HUES6 (cell line): ENCODE data around the gene CSF1.
"Not testable (repeated sequence)": the region's sequence is repeated elsewhere in the genome, so short reads cannot be mapped to it uniquely, and the experiment has no call there.

ENCODE experiments used
- H3K27ac ChIP-seq: 2 replicates; pipeline ENCODE4 v1.7.0; 2013; ENCODE audit warnings: low read depth, mild to moderate bottlenecking, low read length, inconsistent platforms
- H3K27me3 ChIP-seq: 2 replicates; pipeline ENCODE4 v1.6.1; 2013; ENCODE audit warnings: low read length; ENCODE audit not compliant: control insufficient read depth, insufficient read depth
- H3K36me3 ChIP-seq: 2 replicates; pipeline ENCODE4 v1.6.1; 2013; ENCODE audit warnings: low read length; ENCODE audit not compliant: control insufficient read depth, insufficient read depth
- H3K4me1 ChIP-seq: 2 replicates; pipeline ENCODE4 v1.6.1; 2013; ENCODE audit warnings: low read length; ENCODE audit not compliant: control insufficient read depth, insufficient read depth
- H3K4me3 ChIP-seq: 2 replicates; pipeline ENCODE4 v1.5.1; 2013; ENCODE audit warnings: low read depth, low read length
- H3K9ac ChIP-seq: one replicate; pipeline ENCODE4 v1.6.1; 2013; ENCODE audit warnings: mild to moderate bottlenecking, low read length
- H3K9me3 ChIP-seq: 2 replicates; pipeline ENCODE4 v1.6.1; 2013; ENCODE audit warnings: low read depth, low read length; ENCODE audit not compliant: control insufficient read depth, insufficient read depth

Gene CSF1

GRCh38 chr1:109910123-109910962 is at the start of gene CSF1:
CSF1 (plus strand) TSS chr1:109910849; CDS start chr1:109911024, 175 bp downstream.
- peaks cover 35% of the 10 kb centered on the region for H3K4me1 ChIP-seq
- H3K27ac ChIP-seq, result no peak within 1 kb of the TSS
- H3K36me3 ChIP-seq, result no peaks in the 10 kb centered on the region
- peak within 1 kb of the TSS; percentile 83 for H3K4me3 ChIP-seq
- H3K27me3 ChIP-seq, result peaks cover 54% of the 10 kb centered on the region
- no peaks in the 10 kb centered on the region for H3K9me3 ChIP-seq
- peak within 1 kb of the TSS; percentile 71 for H3K9ac ChIP-seq

GRCh38 chr1:109861616-109862015 is 49.0 kb upstream of the CSF1 start:
- H3K27ac ChIP-seq, H3K9ac ChIP-seq, H3K36me3 ChIP-seq, H3K27me3 ChIP-seq, H3K4me3 ChIP-seq, H3K9me3 ChIP-seq: not testable (repeated sequence)
- H3K4me1 ChIP-seq, result peaks cover 14% of the 10 kb centered on the region

- no peak overlapping the region for H3K27ac ChIP-seq
These were observed 47.0 kb upstream of the CSF1 start for GRCh38 chr1:109863667-109864046.

GRCh38 chr1:109864047-109864822 is 46.4 kb upstream of the CSF1 start:
- H3K27me3 ChIP-seq, result no peaks in the 10 kb centered on the region
- no peak overlapping the region for H3K27ac ChIP-seq

More at GRCh38 chr1:109863667-109864046, 47.0 kb upstream of the CSF1 start:
- no peaks in the 10 kb centered on the region for H3K36me3 ChIP-seq
- H3K4me1 ChIP-seq, result peaks cover 14% of the 10 kb centered on the region
- H3K9me3 ChIP-seq, result peaks cover 5% of the 10 kb centered on the region
- H3K9ac ChIP-seq, result no peak overlapping the region
- no peak overlapping the region for H3K4me3 ChIP-seq
- no peaks in the 10 kb centered on the region for H3K27me3 ChIP-seq

GRCh38 chr1:109864930-109865612 is 45.6 kb upstream of the CSF1 start:
- H3K36me3 ChIP-seq, result no peaks in the 10 kb centered on the region
- no peak overlapping the region for H3K4me3 ChIP-seq
- H3K9me3 ChIP-seq, result peaks cover 5% of the 10 kb centered on the region
- no peaks in the 10 kb centered on the region for H3K27me3 ChIP-seq
- H3K4me1 ChIP-seq, result peaks cover 14% of the 10 kb centered on the region
- H3K27ac ChIP-seq, result 0 out of 2 replicates have a peak overlapping the region, but pooled peaks have one; percentile 8
- no peak overlapping the region for H3K9ac ChIP-seq

More at GRCh38 chr1:109864047-109864822, 46.4 kb upstream of the CSF1 start:
- Histone ChIP-seq H3K36me3 (no peaks in the 10 kb centered on the region), H3K9ac (no peak overlapping the region), H3K9me3 (peaks cover 5% of the 10 kb centered on the region), H3K4me1 (peaks cover 14% of the 10 kb centered on the region), H3K4me3 (no peak overlapping the region)

GRCh38 chr1:109866071-109866470 is 44.6 kb upstream of the CSF1 start:
- no peak overlapping the region for H3K27ac ChIP-seq
- no peaks in the 10 kb centered on the region for H3K27me3 ChIP-seq
- no peaks in the 10 kb centered on the region for H3K36me3 ChIP-seq
- no peak overlapping the region for H3K4me3 ChIP-seq
- H3K9ac ChIP-seq, result no peak overlapping the region
- H3K4me1 ChIP-seq, result peaks cover 14% of the 10 kb centered on the region
- peaks cover 5% of the 10 kb centered on the region for H3K9me3 ChIP-seq

GRCh38 chr1:109873278-109874175 is 37.1 kb upstream of the CSF1 start:
- no peak overlapping the region for H3K4me3 ChIP-seq
- peaks cover 50% of the 10 kb centered on the region for H3K4me1 ChIP-seq
- no peaks in the 10 kb centered on the region for H3K9me3 ChIP-seq
- no peak overlapping the region for H3K27ac ChIP-seq
- H3K9ac ChIP-seq, result no peak overlapping the region
- H3K27me3 ChIP-seq, result no peaks in the 10 kb centered on the region
- H3K36me3 ChIP-seq, result no peaks in the 10 kb centered on the region

- Histone ChIP-seq H3K27ac (no peak overlapping the region), H3K36me3 (no peaks in the 10 kb centered on the region), H3K4me3 (no peak overlapping the region), H3K27me3 (no peaks in the 10 kb centered on the region), H3K9me3 (no peaks in the 10 kb centered on the region), H3K9ac (no peak overlapping the region), H3K4me1 (peaks cover 55% of the 10 kb centered on the region)
These were observed 36.2 kb upstream of the CSF1 start for GRCh38 chr1:109874445-109874844.

- Histone ChIP-seq H3K36me3 (no peaks in the 10 kb centered on the region), H3K27ac (no peak overlapping the region), H3K4me1 (peaks cover 57% of the 10 kb centered on the region), H3K27me3 (no peaks in the 10 kb centered on the region), H3K4me3 (no peak overlapping the region), H3K9me3 (no peaks in the 10 kb centered on the region), H3K9ac (no peak overlapping the region)
These were observed 34.8 kb upstream of the CSF1 start for GRCh38 chr1:109875874-109876273.

- Histone ChIP-seq H3K9me3 (no peaks in the 10 kb centered on the region), H3K36me3 (no peaks in the 10 kb centered on the region), H3K27me3 (no peaks in the 10 kb centered on the region), H3K9ac (peak overlapping the region; percentile 59), H3K27ac (peak overlapping the region; percentile 76), H3K4me1 (peaks cover 60% of the 10 kb centered on the region), H3K4me3 (no peak overlapping the region; the same call in 1 of the 2 replicates)
These were observed 33.9 kb upstream of the CSF1 start for GRCh38 chr1:109876617-109877316.
